AG10803 (cell line): ENCODE measurements around the gene CTXND2.
"Not testable (repeated sequence)": the region's sequence is repeated elsewhere in the genome, so short reads cannot be mapped to it uniquely, and the experiment has no call there.

ENCODE experiments used
- DNase-seq: peaks from one replicate; pipeline ENCODE4 v3.0.0; 2010; ENCODE audit warnings: low read depth
- H3K4me3 ChIP-seq: 2 replicates; pipeline ENCODE4 v1.5.1; 2011; ENCODE audit warnings: mild to moderate bottlenecking, low read length, control low read depth
- CTCF ChIP-seq: conservative IDR thresholded peaks from 2 replicates; pipeline ENCODE4 v1.5.1; 2011; ENCODE audit warnings: mild to moderate bottlenecking, low read length, control low read depth, inconsistent platforms

CTXND2 gene

GRCh38 chr1:150887018-150887417 lies at the start of gene CTXND2:
Gene CTXND2 (plus strand): TSS chr1:150887136. CDS start chr1:150912315, 25,179 bp downstream.
- no peak for TF ChIP-seq CTCF
- no peak within 1 kb of the TSS for H3K4me3 ChIP-seq
- DNase-seq, result peak; percentile 8

- H3K4me3 ChIP-seq, DNase-seq: not testable (repeated sequence)
These were observed 46.1 kb upstream of the CTXND2 start for GRCh38 chr1:150840850-150841249.

GRCh38 chr1:150841626-150842025 lies 45.3 kb upstream of the CTXND2 start:
- DNase-seq, result no peak
- TF ChIP-seq CTCF, result no peak
- H3K4me3 ChIP-seq, result no peak overlapping the region

GRCh38 chr1:150842343-150842742 lies 44.6 kb upstream of the CTXND2 start:
- no peak for TF ChIP-seq CTCF
- no peak overlapping the region for H3K4me3 ChIP-seq
- DNase-seq, result no peak

GRCh38 chr1:150842964-150843363 lies 44.0 kb upstream of the CTXND2 start:
- H3K4me3 ChIP-seq, result no peak overlapping the region
- DNase-seq, result no peak
- TF ChIP-seq CTCF, result no peak

GRCh38 chr1:150843474-150843873 lies 43.5 kb upstream of the CTXND2 start:
- DNase-seq, result peak; percentile 11
- no peak overlapping the region for H3K4me3 ChIP-seq
- TF ChIP-seq CTCF, result no peak

- TF ChIP-seq CTCF, result no peak
- no peak overlapping the region for H3K4me3 ChIP-seq
- DNase-seq, result no peak
These were observed 40.3 kb upstream of the CTXND2 start for GRCh38 chr1:150846473-150847146.

- not testable (repeated sequence) for H3K4me3 ChIP-seq, DNase-seq
These were observed 36.1 kb upstream of the CTXND2 start for GRCh38 chr1:150850801-150851362.

GRCh38 chr1:150852734-150853133 lies 34.2 kb upstream of the CTXND2 start:
- H3K4me3 ChIP-seq, DNase-seq: not testable (repeated sequence)
